GM10266 (cell line): ENCODE data around the gene GPT2.

Experiments used
- DNase-seq: peaks from one replicate; pipeline ENCODE4 v3.0.0; 2012; ENCODE audit errors: extremely low spot score
- TF ChIP-seq, protein P1 (sequence below): IDR thresholded peaks from 2 replicates; pipeline ENCODE4 v1.5.1; 2012; ENCODE audit warnings: mild to moderate bottlenecking, low read depth; ENCODE audit not compliant: control insufficient read depth, insufficient read depth; ENCODE audit errors: missing control alignments

GPT2 gene

DNA sequence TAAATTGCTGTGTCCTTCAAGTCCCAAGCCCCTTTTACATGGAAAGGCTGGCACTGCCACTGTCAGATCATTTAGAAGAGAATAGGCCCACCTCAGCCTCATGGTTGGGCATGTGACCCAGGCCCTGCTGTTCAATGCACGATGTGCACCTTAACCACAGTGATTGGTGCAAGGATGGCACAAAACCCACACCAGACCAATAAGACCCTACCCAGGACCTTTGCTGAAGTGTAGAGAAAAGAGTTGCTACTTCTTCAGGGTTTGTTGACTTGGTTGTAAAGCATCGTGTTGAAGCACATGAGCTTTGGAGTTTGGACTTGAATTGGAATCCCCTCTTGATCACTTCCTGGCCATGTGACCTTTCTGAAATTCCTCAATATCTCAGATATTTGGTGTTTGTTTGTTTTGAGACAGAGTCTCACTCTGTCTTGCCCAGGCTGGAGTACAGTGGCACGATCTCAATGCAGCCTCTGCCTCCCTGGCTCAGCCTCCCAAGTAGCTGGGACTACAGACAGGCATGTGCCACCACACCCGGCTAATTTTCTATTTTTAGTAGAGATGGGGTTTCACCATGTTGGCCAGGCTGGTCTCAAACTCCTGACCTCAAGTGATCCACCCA is 64.5 kb downstream of the GPT2 start:
- TF ChIP-seq, protein P1, sequence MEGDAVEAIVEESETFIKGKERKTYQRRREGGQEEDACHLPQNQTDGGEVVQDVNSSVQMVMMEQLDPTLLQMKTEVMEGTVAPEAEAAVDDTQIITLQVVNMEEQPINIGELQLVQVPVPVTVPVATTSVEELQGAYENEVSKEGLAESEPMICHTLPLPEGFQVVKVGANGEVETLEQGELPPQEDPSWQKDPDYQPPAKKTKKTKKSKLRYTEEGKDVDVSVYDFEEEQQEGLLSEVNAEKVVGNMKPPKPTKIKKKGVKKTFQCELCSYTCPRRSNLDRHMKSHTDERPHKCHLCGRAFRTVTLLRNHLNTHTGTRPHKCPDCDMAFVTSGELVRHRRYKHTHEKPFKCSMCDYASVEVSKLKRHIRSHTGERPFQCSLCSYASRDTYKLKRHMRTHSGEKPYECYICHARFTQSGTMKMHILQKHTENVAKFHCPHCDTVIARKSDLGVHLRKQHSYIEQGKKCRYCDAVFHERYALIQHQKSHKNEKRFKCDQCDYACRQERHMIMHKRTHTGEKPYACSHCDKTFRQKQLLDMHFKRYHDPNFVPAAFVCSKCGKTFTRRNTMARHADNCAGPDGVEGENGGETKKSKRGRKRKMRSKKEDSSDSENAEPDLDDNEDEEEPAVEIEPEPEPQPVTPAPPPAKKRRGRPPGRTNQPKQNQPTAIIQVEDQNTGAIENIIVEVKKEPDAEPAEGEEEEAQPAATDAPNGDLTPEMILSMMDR: no peak

DNA sequence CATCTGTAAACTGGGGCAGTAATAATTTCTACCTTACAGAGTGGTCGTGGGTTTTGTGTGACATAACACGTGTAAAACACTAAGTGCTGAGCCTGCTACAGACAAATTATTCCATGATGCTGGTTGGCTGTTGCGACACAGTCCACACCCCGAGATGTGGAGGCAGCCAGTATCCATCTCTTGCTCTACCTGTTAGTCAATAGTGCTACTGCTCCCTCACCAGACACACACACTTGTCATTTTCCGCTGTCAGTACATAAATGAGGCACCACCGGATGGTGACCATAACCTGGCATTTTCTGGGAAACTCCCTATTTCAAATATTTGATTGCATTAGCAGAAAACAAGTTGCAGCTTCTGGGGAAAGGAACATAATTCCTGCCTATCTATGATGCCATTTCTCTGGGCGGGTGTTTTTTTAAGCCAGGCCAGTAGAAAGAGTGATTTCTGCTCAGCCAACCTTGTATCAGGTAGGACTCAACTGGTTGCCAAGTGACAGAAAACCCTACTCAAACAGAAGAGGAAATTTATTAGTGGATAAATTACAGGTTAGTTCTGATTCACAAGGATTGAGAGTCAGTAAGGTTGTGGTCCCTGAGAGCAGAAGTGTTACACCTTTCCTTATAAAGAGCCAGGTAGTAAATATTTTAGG is 65.2 kb downstream of the GPT2 start:
- DNase-seq: no peak
- TF ChIP-seq, protein P1: no peak

More for the DNA sequence above, 64.5 kb downstream of the GPT2 start:
- DNase-seq: no peak

DNA sequence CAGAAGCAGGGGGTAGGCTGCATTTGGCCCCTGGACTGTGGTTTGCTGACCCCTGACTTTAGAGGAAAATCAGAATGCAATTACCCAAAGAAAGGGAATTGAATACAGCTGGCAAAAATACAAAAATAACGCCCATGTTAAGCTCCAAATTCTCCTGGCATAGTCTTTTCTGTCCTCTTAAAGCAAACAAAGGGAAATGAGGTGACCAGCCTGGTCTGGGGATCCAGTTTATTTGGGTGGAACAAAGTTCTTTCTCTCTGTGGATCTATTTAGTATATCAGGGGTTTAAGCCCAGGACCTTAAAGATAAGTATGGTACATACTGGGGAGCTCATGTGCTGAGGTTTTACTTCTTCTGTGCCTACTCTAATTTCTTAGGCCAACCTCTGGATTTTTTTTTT is 65.8 kb downstream of the GPT2 start:
- TF ChIP-seq, protein P1: no peak

DNA sequence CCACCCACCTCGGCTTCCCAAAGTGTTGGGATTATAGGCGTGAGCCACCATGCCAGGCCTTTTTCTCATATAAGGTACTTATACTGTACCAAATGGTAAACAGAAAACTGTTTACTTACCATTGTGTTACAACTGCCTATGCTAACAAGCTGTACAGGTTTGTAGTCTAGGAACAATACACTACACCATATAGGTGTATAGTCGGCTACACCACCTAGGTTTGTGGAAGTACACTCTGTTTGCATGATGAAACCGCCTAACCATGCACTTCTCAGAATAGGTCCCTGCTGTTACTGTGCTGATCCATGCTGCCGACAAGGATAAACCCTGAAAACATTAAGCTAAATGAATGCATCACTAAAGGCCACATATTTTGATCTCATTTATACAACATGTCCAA is 70.4 kb downstream of the GPT2 start:
- no peak for DNase-seq
- TF ChIP-seq, protein P1: no peak

More for the DNA sequence above, 65.8 kb downstream of the GPT2 start:
- DNase-seq: no peak

DNA sequence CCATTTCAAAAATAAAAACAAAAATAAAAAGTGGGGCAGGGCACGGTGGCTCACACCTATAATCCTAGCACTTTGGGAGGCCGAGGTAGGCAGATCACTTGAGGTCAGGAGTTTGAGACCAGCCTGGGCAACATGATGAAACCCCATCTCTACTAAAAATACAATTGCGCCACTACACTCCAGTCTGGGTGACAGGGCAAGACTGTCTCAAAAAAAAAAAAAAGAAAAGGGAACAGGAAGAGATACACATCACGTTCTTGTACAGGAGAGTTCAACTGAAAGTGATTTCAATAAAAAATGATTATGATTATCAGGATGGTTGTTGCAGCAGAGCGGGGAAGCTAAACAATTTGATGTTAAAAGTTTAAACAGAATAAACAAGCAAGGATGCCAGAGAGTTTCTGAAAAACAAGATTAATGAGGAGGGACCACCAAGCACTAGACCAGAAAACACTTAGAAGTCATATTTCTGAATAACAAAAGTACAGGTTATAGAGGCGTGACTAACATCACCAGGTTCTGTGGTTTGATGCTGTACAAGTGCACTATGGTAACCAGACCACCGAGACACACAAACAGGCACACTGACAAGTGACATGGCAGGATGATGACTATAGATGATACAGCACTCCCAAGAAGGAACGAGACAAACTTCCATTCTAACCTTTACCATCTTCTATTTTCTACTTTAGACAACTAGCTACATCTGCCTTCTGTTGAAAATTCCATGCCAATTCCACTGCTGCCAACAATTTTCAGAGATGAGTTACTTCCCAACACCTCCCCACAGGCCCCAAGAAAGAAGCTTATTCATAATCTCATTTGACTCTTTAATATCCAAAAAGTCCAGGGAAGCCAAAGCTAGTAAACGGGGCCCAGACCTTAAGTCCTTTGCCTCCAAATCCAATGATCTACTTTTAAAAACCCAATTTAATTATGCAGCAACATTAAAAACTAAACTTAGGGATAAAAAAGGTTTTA is 77.5 kb downstream of the GPT2 start:
- TF ChIP-seq, protein P1: no peak
- no peak for DNase-seq

DNA sequence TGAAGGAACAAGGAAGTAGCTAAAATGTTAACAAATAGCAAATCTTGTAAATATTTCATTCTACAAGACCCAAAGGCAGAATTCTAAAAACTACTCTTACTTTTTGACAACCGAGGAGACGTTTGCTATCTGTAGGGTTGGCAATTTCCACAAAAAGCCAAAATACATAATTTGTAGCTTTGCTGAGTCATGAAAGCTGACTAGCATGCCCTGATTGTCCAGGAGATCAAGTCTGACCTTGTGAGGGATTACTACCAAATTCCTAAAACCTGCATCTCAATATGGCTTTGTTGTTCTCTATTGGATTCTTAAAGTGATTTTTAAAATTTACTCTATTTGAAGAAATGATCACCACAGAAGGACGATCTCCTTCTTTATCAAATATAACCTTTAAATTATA is 78.5 kb downstream of the GPT2 start:
- DNase-seq: no peak
- TF ChIP-seq, protein P1: no peak
